SU-DHL-6 (cell line): ENCODE results near the gene MAGED4B.
"Not testable (repeated sequence)": the region's sequence is repeated elsewhere in the genome, so short reads cannot be mapped to it uniquely, and the experiment has no call there.

Experiments used
- H2AFZ ChIP-seq: fragments of 200-600 bp; sonication (generic); 2 replicates; pipeline ENCODE4 v1.6.1; 2014; ENCODE audit warnings: low read depth, mild to moderate bottlenecking, moderate library complexity, mixed read lengths, antibody characterized with exemption, low read length; ENCODE audit not compliant: severe bottlenecking
- H3F3A ChIP-seq: fragments of 200-600 bp; shearing (Covaris generic); 2 replicates; pipeline ENCODE4 v1.6.0; 2016; ENCODE audit warnings: antibody characterized with exemption, mild to moderate bottlenecking; ENCODE audit not compliant: insufficient read depth
- H3K27ac ChIP-seq: fragments of 200-600 bp; sonication (generic); 2 replicates; pipeline ENCODE4 v1.5.1; 2016; ENCODE audit warnings: low read depth, mild to moderate bottlenecking, low read length, moderate library complexity, mixed read lengths
- H3K27me3 ChIP-seq: fragments of 200-600 bp; sonication (generic), shearing (Covaris generic); 2 replicates; pipeline ENCODE4 v1.6.0; 2014; ENCODE audit warnings: mild to moderate bottlenecking, low read length
- H3K36me3 ChIP-seq: fragments of 200-600 bp; sonication (generic); 2 replicates; pipeline ENCODE4 v1.6.1; 2014; ENCODE audit warnings: mild to moderate bottlenecking, low read length, mixed read lengths
- H3K4me2 ChIP-seq: fragments of 300-600, 200-600 bp; shearing (Covaris generic), sonication (generic); 2 replicates; pipeline ENCODE4 v1.6.0; 2014; ENCODE audit warnings: low read length, low read depth, mild to moderate bottlenecking; ENCODE audit not compliant: poor library complexity, severe bottlenecking
- H3K4me3 ChIP-seq: fragments of 200-600 bp; sonication (generic); 2 replicates; pipeline ENCODE4 v1.5.1; 2014; ENCODE audit warnings: antibody characterized with exemption, low read length, mild to moderate bottlenecking, mixed read lengths; ENCODE audit not compliant: insufficient read depth, poor library complexity, severe bottlenecking
- H3K79me2 ChIP-seq: fragments of 200-600 bp; sonication (generic); 2 replicates; pipeline ENCODE4 v1.6.1; 2014; ENCODE audit warnings: mild to moderate bottlenecking, low read length, moderate library complexity; ENCODE audit not compliant: insufficient read depth
- H3K9ac ChIP-seq: fragments of 200-600 bp; sonication (generic); 2 replicates; pipeline ENCODE4 v1.7.0; 2014; ENCODE audit warnings: mild to moderate bottlenecking, low read length
- H3K9me2 ChIP-seq: fragments of 200-600 bp; sonication (generic); replicated peaks from 2 replicates; pipeline ENCODE4 v1.6.1; 2014; ENCODE audit warnings: low read length; ENCODE audit not compliant: insufficient read depth
- H3K9me3 ChIP-seq: fragments of 200-600 bp; sonication (generic); 2 replicates; pipeline ENCODE4 v1.6.1; 2014; ENCODE audit warnings: low read length, mixed read lengths; ENCODE audit not compliant: insufficient read depth
- H4K20me1 ChIP-seq: fragments of 200-600 bp; sonication (generic); 2 replicates; pipeline ENCODE4 v1.6.1; 2014; ENCODE audit warnings: low read depth, mild to moderate bottlenecking, antibody characterized with exemption, low read length, moderate library complexity, mixed read lengths
- EZH2phosphoT487 ChIP-seq: fragments of 200-600 bp; sonication (generic), shearing (Covaris generic); conservative IDR thresholded peaks from 2 replicates; pipeline ENCODE4 v1.6.1; 2018; ENCODE audit warnings: mild to moderate bottlenecking, antibody characterized with exemption, low read length, moderate library complexity, mixed read lengths
- TF ChIP-seq, protein P1 (sequence below): fragments of 200-600 bp; sonication (generic); IDR thresholded peaks from one replicate; pipeline ENCODE4 v1.5.1; 2017; ENCODE audit warnings: antibody characterized with exemption, mild to moderate bottlenecking, low read length, moderate library complexity; ENCODE audit not compliant: insufficient read depth, poor library complexity, severe bottlenecking

MAGED4B gene, protein sequence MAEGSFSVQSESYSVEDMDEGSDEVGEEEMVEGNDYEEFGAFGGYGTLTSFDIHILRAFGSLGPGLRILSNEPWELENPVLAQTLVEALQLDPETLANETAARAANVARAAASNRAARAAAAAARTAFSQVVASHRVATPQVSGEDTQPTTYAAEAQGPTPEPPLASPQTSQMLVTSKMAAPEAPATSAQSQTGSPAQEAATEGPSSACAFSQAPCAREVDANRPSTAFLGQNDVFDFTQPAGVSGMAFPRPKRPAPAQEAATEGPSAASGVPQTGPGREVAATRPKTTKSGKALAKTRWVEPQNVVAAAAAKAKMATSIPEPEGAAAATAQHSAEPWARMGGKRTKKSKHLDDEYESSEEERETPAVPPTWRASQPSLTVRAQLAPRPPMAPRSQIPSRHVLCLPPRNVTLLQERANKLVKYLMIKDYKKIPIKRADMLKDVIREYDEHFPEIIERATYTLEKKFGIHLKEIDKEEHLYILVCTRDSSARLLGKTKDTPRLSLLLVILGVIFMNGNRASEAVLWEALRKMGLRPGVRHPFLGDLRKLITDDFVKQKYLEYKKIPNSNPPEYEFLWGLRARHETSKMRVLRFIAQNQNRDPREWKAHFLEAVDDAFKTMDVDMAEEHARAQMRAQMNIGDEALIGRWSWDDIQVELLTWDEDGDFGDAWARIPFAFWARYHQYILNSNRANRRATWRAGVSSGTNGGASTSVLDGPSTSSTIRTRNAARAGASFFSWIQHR

DNA sequence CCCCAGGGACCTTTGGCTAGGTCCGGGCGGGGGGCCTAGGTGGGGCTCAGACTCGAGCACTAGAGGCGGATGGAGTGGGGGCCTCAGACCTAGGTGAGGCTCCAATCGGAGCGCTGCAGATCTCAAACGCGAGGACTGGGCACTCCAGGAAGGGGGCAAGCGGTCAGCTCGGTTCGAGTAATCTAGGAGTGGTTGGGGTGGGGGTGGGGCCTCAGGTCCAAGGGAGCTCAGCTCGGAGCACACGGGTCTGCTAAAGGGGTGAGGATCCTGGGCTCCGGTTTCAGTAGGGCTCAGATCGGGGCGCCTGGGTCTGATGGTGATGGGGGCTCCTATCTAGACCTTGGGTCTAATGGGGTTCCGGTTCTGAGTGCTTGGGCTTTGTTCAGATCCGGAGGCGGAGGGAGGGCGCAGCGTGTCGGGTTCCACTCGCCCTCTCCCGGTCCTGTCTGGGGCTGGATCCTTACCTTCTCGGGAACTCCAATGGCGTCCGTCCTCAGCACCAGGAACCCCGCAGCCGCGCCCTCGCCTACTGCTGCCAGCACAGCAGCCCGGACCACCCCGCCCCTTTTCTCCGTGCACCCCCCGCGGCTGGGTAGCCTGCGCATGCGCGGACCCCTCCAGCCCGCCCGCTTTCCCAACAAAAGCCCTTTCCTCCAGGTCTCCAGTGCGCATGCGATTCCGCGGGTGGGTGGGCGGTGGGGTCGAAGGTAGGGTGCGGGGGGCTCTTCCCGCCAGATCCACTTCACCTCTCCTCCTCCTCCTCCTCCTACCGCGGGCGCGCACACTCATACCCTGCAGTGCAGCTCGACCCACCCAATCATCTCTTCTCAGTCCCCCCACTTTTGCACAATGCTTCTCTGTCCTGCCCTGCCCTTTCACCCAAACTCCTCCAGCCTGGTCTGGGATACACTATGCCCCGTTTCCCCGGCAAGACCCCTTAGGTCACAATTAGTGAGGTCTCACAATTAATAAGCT is at the start of gene MAGED4B:
Gene MAGED4B (minus strand): TSS at position 518 of the 975 bp plus-strand sequence. CDS start 1,011 bp downstream, outside the sequence.
- not testable (repeated sequence) for H2AFZ ChIP-seq, H4K20me1 ChIP-seq, H3K9me2 ChIP-seq, H3K9me3 ChIP-seq, H3K4me2 ChIP-seq, H3K4me3 ChIP-seq, H3F3A ChIP-seq, H3K79me2 ChIP-seq, H3K9ac ChIP-seq, H3K36me3 ChIP-seq, H3K27ac ChIP-seq, H3K27me3 ChIP-seq

GRCh38 chrX:52118262-52118661 is 49.3 kb upstream of the MAGED4B start:
- no peaks in the 10 kb centered on the region for H3K9me2 ChIP-seq
- TF ChIP-seq EZH2phosphoT487: no peak
- TF ChIP-seq, protein P1, sequence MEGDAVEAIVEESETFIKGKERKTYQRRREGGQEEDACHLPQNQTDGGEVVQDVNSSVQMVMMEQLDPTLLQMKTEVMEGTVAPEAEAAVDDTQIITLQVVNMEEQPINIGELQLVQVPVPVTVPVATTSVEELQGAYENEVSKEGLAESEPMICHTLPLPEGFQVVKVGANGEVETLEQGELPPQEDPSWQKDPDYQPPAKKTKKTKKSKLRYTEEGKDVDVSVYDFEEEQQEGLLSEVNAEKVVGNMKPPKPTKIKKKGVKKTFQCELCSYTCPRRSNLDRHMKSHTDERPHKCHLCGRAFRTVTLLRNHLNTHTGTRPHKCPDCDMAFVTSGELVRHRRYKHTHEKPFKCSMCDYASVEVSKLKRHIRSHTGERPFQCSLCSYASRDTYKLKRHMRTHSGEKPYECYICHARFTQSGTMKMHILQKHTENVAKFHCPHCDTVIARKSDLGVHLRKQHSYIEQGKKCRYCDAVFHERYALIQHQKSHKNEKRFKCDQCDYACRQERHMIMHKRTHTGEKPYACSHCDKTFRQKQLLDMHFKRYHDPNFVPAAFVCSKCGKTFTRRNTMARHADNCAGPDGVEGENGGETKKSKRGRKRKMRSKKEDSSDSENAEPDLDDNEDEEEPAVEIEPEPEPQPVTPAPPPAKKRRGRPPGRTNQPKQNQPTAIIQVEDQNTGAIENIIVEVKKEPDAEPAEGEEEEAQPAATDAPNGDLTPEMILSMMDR: no peak
- no peaks in the 10 kb centered on the region for H3K9me3 ChIP-seq
- H3K27ac ChIP-seq: no peak overlapping the region
- no peaks in the 10 kb centered on the region for H3K79me2 ChIP-seq
- no peak overlapping the region for H2AFZ ChIP-seq
- no peaks in the 10 kb centered on the region for H3F3A ChIP-seq
- H3K4me3 ChIP-seq: no peak overlapping the region
- H3K36me3 ChIP-seq: no peaks in the 10 kb centered on the region
- no peak overlapping the region for H3K4me2 ChIP-seq
- no peaks in the 10 kb centered on the region for H4K20me1 ChIP-seq
- no peak overlapping the region for H3K9ac ChIP-seq
- no peaks in the 10 kb centered on the region for H3K27me3 ChIP-seq

DNA sequence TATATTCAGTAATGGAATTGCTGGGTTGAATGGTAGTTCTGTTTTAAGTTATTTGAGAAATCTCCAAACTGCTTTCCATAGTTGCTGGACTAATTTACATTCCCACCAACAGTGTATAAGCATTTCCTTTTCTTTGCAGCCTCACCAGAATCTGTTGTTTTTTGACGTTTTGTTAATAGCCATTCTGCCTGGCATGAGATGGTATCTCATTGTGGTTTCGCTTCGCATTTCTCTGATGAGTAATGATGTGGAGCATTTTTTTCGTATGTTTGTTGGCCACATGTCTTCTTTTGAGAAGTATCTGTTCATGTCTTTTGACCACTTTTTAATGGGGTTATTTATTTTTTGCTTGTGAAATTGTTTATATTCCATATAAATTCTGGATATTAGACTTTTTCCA is 13.6 kb upstream of the MAGED4B start:
- H3K27me3 ChIP-seq: no peaks in the 10 kb centered on the region
- no peaks in the 10 kb centered on the region for H3F3A ChIP-seq

More for the DNA sequence above, 13.6 kb upstream of the MAGED4B start:
- Histone ChIP-seq H3K9me2 (no peaks in the 10 kb centered on the region), H3K9me3 (no peaks in the 10 kb centered on the region), H4K20me1 (no peaks in the 10 kb centered on the region), H3K9ac (no peak overlapping the region), H3K36me3 (no peaks in the 10 kb centered on the region), H3K27ac (no peak overlapping the region), H3K4me3 (no peak overlapping the region), H3K4me2 (no peak overlapping the region), H2AFZ (no peak overlapping the region), H3K79me2 (no peaks in the 10 kb centered on the region)
- TF ChIP-seq EZH2phosphoT487: no peak
- TF ChIP-seq, protein P1: no peak
